Stimulated activated CD4-positive, alpha-beta T cell treated with anti-CD3 and anti-CD28 coated beads, TNF-alpha, amount 100 ng/mL, for 48 hours (primary cell): ENCODE measurements around the gene PKNOX2.

Source experiments
- DNase-seq, 3 donors: peaks; one replicate each; pipeline ENCODE4 v3.0.0-alpha.2; 2020; ENCODE audit warnings: low read depth in 3 of 3

Gene PKNOX2

GRCh38 chr11:125233736-125234275 is 69.3 kb downstream of the PKNOX2 start:
- no peak for DNase-seq

GRCh38 chr11:125235071-125235471 is 70.5 kb downstream of the PKNOX2 start:
- no peak for DNase-seq

- no peak for DNase-seq
These were observed 71.7 kb downstream of the PKNOX2 start for GRCh38 chr11:125236072-125236825.

DNA sequence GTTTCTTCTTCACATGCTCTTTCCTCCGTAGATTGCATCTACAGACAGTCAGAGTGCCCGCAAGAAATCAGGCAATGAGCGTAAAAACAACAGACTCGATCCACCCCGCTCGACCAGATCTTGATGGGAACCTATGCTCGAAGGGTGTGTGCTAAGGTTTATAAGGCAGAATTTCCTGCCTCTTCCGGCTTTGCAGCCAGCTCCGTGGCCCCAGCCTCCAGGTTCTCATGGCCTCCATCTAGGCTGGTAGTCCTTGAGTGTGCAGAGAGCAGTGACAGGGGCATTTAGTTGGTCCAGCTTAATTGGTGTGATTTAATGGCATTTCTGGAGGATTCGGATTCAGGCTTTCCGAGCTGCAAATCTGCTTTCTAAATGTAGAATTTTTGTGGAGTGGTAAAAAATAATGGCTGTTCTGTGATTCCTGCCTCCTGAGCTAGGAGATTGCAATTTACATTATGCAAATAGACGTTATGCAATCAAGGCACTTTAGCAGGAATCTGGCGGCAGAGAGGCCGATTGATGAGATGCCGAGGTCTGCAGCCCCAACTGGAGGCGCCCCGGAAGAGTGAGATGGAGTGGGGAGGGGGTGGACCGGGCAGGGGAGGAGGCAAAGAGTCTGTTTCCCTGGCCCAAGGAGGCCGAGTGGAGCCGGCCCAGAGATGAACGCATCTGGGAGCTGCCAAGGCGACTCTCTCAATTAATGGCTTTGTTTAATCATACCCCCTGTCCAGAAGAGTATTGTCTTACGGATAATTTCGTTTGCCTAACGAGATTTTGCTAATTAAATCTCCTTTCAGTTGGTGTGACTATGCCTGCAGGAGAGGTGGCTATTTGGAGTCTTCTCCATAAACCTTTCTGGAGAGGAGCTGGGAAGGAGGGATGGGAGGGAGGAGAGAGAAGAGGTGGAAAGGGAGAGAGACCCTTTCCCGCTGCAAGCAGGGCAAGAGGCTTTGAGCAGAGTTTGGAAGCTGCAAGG is 75.3 kb downstream of the PKNOX2 start:
- DNase-seq = no peak

DNA sequence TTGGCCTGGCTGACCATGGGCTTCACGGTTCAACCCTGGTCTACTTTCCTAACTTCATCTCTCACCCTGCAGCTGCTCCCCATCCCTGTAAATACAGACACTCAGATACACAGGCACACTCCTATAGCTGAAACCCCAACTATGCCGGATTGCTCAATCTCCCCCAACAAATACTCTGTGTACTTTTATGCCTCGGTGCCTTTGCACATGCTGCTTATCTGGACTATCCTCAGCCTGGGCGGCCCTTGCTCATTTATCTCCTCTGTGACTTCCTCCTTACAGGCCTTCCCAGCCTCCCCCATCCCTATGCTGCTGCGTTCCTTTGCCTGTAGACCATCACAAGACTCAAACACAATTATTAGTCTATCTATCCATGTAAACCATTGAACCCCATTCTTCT is 76.6 kb downstream of the PKNOX2 start:
- DNase-seq = no peak

- no peak for DNase-seq
These were observed 77.7 kb downstream of the PKNOX2 start for GRCh38 chr11:125242141-125242775.

GRCh38 chr11:125244166-125244565 is 79.6 kb downstream of the PKNOX2 start:
- DNase-seq = no peak

DNA sequence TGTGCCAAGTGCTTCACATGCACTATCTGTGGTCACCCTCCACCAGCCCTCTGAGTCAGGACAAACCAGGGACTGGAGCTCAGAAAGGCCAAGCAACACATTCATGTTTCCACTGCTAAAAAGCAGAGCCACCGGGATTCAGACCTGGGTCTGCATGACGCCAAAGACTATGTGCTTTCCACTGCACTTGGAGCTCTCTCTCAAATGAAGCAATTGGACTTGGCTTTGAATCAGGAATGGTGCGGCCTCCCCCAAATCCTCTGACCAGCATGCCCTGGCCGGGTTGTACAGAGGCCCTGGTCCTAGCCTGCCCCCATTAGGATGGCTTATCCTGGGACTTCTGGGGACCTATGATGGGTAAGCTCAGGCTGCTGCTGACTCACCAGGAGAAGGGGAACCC is 80.7 kb downstream of the PKNOX2 start:
- no peak for DNase-seq

DNA sequence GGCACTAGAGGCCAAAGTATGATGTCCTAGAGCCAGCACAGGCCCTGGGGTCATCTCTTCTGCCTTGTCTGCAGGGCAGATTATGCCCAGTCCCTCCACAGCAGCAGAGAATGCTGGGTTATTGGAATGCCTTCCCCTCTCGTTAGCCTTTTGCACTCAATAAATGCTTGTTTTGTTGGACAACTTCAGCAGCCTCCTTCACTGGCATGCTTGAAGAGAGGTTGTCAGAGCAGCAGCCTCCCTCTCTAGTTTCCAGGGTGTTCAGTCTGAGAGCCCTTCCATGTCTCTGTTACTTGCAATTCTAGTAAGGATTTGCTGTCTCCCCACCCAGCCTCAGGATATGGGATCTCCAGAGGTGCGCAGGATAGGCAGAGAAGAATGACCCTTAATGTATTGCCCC is 82.9 kb downstream of the PKNOX2 start:
- DNase-seq = no peak

GRCh38 chr11:125250318-125251213 is 86.0 kb downstream of the PKNOX2 start:
- no peak for DNase-seq

GRCh38 chr11:125251214-125251545 is 86.6 kb downstream of the PKNOX2 start:
- DNase-seq = no peak

DNA sequence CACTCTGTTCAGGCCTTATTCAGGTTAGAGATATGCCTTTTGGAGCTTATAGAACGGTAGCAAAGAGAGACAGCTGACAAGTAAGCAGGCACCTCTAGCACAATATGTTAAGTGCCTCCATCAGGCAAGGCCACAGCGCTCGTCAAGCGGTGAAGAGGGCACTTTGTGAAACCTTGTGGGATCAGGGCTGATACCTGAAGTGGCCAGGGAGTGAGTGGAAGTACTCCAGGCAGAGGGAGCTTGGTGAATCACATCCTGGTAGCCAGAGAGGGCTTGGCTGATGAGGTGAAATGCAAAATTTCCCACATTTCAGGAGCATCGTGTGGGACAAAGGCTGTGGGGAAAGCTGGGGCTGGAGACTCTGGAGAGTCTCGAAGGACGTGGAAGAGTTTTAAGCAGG is 87.4 kb downstream of the PKNOX2 start:
- DNase-seq = no peak

DNA sequence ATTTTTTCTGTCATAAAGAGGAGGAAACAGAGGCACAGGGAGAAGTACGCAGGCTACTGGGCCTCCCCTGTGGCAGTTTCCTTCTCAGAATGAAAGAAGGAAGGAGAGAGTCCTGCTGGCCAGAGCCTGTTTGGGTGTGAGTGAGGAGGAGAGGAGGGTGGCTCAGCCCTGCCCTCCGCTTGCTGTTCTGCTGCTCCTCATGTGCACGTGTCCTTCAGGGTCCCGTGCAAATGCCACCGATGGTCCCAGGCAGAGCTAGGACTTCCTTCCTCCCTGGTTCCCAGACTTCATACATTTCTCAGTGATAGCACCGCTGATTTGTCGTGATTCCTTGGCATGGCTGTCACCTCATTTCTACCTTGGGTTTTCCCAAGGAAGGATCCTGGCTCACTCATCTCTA is 88.7 kb downstream of the PKNOX2 start:
- DNase-seq = no peak

- no peak for DNase-seq
These were observed 89.4 kb downstream of the PKNOX2 start for GRCh38 chr11:125253795-125254525.

- DNase-seq = no peak
These were observed 92.1 kb downstream of the PKNOX2 start for GRCh38 chr11:125256541-125257189.

DNA sequence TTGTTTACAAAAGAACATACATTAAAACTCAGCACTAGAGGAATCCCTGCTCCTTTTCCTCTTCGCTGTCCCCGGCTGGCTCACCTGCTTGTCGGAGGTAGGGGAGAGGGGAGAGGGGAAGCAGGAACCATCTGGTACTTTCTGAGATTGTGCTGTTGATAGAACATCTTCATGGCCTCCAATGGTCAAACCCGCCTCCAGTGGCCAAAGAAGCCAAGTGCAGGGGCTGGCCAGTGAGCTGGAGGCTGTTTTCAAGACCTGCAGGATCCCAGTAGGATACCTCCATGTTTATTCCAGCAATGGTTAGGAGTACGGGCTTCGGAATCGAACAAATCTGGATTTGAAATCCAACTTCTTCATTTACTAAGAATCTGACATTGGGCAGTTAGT is 92.6 kb downstream of the PKNOX2 start:
- DNase-seq = no peak

- DNase-seq = no peak
These were observed 93.2 kb downstream of the PKNOX2 start for GRCh38 chr11:125257751-125258150.

GRCh38 chr11:125258291-125259032 is 93.9 kb downstream of the PKNOX2 start:
- no peak for DNase-seq

GRCh38 chr11:125261588-125261987 is 97.0 kb downstream of the PKNOX2 start:
- DNase-seq = no peak
